Measurements from ENCODE around the gene OLFML2A.
"Not testable (repeated sequence)": the region's sequence is repeated elsewhere in the genome, so short reads cannot be mapped to it uniquely, and the experiment has no call there.

The OLFML2A gene

DNA sequence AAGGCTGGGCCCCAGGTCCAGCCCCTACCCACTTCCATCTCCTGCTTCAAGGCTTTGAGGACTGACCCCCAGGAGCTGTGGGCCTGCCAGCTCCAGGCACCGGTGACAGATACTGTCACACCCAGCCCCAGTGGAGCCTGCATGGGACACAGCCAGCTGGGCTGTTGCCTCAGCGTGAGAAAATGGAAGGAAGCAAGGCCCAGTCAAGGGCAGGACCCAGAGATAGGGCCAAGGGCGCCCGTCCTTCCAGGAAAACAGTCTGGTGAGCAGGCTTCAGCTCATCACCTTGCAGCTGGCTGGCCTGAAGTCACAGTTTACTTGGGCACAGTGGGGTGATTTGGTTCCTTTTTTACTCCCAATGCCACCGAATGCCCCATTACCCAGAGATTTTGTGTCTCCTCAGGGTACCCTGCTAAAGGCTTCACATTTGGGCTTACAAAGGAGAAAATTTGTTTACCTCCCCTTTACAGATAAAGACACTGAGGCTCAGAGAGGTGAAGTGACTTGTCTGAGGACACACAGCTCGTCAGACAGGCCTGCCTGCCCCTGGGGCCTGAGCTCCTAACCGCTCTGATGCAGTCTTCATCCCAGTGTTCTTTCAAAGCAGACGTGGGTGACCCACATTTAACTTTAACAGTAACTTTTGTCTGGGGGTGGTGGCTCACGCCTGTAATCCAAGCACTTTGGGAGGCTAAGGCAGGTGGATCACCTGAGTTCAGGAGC is 54.9 kb downstream of the OLFML2A start:
- DNase-seq: no peak

DNA sequence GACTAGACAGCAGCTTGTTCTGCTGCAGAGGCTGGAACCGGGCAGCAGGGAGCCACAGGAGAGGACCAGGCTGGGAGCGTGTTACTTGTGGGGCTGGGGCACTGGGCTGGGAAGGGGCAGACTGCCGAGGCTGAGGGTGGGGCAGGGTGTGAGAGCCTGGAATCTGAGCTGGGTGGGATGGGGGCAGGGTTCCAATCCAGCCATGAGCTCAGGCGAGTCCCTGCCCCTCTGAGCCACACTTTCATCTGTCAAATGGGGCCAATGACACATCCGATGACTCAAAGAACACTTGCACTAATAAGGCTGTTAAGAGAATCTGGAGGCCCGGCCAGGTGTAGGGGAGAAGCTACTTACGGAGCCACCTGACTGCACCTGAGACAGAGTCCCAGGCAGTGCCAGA is 57.7 kb downstream of the OLFML2A start:
- DNase-seq: no peak

DNA sequence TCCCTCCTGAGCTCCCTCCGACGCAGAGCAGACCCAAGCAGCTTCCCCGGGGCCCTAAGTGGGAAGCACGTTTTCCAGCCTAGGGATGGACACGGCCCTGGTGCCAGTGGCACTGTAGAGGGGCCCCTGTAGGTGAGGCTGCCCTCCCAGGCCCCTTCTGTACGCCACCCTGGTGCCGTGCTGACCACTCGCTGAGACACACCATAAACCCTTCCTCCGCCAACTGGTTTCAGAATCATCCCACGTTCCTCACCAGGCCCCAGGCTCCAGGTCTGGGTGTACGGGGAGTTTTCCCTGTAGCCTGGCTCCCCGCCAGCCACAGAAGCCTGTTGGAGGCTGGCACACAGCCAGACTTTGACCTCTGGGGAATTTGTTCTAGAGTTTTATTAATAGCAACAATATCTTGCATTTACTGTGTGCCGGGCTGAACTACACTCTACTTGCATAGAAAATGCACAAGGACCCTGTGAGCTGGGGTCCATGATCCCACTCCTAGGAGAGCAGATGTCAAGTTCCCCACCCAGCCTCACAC is 58.2 kb downstream of the OLFML2A start:
- DNase-seq: no peak

DNA sequence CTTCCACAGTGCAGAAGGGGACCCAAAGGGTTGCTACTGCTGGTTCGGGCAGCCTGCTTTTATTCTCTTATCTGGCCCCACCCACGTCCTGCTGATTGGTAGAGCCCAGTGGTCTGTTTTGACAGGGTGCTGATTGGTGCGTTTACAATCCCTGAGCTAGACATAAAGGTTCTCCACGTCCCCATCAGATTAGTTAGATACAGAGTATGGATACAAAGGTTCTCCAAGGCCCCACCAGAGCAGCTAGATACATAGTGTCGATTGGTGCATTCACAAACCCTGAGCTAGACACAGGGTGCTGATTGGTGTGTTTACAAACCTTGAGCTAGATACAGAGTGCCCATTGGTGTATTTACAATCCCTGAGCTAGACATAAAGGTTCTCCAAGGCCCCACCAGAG is 61.2 kb downstream of the OLFML2A start:
- not testable (repeated sequence) for DNase-seq

DNA sequence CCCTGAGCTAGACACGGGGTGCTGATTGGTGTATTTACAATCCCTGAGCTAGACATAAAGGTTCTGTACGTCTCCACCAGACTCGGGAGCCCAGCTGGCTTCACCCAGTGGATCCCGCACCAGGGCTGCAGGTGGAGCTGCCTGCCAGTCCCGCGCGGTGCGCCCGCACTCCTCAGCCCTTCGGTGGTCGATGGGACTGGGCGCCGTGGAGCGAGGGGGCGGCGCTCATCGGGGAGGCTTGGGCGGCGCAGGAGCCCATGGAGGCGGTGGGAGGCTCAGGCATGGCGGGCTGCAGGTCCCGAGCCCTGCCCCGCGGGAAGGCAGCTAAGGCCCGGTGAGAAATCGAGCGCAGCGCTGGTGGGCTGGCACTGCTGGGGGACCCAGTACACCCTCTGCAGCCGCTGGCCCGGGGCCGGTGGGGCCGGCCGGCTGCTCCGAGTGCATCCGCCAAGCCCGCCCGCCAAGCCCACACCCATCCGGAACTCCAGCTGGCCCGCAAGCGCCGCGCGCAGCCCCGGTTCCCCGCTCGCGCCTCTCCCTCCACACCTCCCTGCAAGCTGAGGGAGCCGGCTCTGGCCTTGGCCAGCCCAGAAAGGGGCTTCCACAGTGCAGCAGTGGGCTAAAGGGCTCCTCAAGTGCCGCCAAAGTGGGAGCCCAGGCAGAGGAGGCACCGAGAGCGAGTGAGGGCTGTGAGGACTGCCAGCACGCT is 61.8 kb downstream of the OLFML2A start:
- not testable (repeated sequence) for DNase-seq

DNA sequence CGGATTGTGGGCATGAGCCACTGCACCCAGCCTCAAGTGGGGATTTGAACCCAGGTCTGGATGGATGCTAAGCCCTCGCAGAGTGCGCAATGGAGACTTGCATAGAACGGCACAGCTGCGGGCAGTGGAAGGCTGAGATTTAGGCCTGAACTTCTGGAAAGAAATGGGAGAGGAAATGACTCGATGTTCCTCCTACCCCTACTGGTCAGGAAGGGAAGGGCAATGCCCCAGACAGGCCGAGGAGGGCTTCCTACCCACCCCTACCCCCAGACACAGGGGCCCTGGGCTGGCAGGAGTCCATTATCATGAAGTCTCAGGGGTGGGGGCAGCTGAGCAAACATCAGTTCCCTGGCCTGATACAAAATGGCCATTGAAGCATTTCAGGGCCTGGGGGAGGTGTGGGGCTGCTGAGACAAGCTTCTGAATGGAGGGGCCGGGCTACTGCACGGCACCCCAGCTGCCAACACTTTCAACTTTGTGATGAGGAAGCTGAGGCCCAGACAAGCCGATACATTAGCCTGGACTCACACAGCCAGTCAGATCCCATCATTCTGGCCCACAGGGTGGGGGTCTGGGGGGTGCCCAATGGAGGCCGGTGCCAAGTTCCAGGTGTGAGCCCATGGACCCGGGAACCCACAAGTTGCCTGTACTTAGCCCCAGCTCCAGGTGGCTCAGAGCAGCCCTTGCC is 62.8 kb downstream of the OLFML2A start:
- DNase-seq: no peak

DNA sequence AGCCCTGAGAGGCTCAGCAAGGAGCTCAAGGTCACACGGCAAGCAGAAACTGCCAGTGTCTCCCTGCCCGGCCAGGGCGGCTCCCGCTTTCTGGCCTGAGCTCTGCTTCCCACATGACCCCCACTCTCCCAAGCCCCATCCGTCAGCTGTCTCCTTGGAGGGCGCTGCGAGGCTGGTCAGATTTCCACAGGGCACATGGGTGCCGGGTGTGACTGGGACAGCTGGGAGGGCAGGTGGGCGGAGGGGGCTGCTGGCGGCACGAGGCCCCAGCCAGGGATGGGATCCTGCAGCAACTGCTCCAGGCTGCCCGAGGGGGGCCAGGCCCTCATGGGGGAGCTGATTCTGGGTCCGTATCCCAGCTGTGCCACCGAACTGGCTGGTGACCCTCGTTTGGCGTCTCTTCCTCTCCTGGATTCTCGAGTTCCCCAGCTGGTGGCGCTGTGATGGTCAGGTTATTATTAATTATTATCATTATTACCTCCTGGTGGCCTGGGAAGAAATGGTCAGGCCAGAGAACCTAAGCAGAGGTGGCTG is 63.4 kb downstream of the OLFML2A start:
- DNase-seq: no peak

DNA sequence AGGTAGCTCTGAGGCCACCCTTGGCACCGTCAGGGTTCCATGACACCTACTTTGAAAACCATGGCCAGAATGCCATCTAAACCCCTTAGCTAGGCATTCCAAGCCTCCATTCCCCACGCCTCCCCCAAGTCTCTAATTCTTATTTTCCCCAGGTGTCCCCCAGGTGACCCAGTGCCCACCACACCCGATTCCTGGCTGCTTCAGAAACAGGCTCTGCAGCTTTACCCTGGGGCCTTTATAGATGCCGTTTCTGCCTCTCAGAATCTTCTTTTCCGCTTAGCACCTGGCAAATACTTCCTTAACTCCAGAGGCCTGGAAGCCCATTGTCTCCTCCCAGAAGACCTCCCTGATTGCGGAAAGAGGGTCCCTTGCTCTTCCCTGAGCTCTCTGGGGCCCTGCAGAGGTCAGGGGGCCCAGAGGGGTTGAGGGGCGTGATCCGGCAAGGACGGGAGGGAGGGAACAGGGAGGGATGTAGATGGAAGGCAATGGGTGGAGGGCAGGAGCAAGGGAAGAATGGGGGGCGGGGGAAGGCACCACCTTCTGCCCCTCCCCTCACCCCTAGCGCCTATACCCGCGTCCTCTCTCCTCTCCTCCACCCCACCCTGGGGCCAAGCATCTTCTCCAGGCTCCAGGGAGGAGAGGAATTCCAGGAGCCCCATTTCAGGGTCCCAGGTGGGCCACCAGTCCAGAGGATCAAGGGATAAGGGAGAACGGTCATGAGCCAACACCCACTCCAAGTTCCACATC is 64.3 kb downstream of the OLFML2A start:
- no peak for DNase-seq

DNA sequence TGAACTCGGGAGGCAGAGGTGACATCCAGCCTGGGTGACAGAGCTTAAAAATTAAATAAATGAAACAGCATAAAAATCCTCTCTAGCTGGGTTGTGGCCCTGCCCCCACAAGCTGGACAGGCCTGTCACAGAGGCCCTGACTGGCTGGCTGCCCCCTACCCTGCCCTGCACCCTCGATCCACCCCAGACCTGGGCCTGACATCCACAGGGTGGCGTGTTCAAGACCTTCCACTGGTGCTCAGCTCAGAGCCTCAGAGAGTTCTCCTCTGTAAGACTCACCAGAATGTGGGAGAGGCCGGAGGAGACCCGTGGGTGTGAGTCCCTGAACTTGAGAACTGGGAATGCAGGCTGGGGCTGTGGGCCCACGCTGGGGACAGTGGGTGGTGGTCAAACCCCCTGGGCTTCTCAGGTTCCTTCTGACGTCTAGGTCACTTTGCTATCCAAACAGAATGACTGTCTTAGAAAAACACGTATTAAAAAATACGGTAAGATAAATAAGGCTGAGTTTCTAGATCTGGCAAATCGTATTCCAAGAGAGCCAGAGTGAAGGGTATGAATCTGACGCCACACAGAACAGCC is 66.6 kb downstream of the OLFML2A start:
- DNase-seq: no peak

DNA sequence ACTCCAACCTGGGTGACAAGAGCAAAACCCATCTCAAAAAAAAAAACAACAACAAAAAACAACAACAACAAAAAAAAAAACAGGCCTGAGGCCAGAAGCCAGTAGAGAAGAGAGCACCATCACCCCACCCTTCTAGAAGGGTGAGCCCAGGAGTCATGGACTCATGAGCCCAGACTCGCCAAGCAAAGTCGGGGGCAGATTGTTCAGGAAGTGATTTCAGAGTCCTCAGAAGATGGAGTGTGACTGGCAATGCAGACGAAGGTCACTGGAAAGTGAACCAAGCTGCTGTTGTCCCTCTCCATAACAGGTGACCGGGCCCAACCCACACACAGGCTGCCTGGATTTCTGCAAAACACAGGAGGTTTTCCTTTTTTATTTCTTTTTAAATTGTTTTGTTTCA is 67.4 kb downstream of the OLFML2A start:
- no peak for DNase-seq

DNA sequence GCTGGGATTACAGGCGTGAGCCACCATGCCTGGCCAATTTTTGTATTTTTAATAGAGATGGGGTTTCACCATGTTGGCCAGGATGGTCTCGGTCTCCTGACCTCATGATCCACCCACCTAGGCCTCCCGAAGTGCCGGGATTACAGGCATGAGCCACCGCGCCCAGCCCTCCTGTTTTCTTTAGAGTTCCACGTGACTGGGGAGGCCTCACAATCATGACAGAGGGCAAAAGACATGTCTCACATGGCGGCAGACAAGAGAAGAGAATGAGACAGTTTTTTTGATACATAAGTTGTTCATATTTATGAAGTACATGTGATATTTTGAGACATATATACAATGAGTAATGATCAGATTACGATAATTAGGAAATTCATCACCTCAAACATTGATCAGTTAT is 69.5 kb downstream of the OLFML2A start:
- not testable (repeated sequence) for DNase-seq

DNA sequence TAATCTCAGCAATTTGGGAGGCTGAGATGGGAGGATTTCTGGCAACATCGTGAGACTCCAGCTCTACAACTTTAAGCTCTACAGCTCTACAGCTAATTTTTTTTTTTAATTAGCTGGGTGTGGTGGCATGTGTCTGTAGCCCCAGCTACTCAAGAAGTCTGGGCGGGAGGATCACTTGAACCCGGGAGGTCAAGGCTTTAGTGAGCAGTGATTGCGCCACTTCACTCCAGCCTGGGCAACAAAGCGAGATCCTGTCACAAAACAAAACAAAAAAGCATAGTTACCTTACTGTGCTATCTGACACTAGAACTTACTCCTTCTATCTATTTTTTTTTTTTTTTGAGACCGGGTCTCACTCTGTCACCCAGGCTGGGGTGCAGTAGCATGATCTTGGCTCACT is 70.0 kb downstream of the OLFML2A start:
- no peak for DNase-seq

DNA sequence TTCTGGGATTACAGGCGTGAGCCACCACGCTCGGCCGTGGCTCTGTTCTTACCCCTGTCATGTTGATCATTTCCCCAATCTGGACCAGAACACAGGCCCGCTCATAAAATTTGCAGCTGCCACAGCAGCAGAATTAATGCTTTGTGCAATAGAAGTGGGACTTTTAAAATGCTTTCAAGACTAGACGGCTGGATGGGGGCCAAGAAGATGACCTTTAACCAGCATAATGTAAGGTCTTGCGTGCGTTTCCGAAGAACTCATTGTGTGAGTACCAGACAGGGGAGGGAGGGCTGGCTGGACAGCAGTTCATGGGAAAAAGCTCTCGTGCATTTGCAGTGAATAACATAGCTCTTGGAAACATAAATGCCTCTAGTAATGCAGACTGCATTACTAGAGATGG is 72.9 kb downstream of the OLFML2A start:
- no peak for DNase-seq

DNA sequence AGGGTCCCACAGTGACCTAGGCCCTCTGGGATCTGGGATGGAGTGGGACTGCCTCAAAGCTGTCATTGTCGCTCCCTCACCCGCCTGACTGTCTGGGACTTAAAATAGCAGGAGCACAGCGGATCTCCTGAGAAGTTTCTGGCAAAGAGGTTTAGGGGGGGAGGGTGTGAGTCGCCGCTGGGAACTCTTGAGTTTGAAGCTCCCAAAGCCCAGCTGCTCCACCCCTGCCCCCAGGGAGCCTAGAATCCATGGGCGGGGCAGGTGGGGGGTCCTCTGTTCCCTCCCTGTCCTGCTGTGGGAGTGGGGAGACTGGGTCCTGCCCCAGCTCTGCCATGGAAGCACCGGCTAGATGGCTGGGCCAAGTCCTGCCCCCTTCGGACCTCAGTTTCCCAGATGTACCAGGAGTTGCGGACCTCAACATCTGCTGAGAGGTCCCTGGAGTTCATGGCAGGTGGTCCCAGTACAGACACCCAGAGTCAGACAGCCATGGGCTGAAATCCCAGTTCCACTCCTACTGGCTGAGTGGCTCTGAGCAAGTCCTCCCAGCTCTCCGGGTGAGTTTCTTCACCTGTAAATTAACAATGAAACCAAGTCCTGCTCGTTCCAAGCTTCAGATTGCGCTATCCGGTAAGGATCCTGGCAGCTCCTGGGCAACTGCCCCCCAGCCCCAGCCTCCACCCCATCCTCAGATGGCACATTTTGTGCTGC is 75.3 kb downstream of the OLFML2A start:
- DNase-seq: no peak

DNA sequence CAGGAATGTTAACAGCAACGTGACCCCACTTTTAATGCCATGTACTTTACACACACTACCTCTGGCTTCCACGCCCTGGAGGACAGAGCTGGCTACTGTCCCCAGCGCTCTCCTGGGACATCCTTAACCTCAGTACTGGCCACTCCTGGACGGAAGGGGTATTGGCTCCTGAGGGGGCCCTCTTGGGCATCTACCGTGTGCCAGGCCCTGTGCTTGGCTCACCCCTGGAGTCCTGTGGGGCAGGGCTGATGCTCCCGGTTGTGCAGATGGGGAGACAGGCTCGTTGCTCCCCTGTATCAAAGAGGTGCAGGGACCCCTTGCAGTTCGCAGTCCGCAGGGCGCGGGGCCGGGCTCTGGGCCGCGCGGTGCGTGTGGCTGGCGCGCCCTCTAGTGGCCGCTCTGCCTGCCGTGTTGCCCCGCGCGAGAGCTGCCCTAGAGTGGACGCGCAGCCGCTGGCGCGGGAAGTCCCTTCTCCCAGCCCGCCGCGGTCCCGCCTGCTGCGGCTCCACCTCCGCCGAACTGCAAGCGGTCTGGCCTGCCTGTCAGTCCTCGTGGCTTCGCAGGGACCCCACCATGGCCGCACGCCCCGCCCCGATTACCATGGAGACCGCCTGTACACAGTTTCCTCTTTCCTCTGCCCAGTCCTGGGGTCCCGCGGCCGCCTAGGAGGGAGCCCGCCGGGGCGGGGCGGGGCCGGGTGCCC is 76.0 kb downstream of the OLFML2A start, which contains the start of gene WDR38:
WDR38 (plus strand) TSS at position 632 of the 703 bp plus-strand sequence. CDS start 72 bp downstream, outside the sequence.
- peak; percentile 64 to 74 for DNase-seq

DNA sequence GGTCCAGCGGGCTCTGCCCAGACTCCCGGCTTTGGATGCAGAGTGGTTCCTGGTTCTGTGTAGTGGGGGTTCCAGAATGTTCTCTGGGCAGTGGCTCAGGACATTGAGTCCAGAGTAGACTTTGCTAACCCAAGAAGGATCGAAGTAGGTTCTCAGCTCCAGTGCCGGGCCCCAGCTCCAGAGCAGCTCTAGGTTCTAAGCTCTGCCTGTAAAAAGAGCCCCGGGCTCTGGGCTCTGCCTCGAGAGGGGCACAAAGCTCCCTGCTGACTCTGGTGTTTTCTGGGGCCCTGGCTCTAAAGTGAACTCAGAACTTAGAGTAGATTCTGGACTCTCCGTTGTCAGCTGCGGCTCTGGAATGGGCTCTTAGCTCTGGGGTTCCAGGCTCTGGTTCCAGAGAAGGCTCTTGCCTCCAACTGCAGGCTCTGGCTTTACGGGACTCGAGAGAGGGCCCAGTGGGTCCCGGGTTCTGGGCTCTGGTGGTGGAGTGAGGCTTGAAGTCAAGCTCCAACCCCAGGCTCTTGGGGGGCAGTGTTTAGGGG is 76.7 kb downstream of the OLFML2A start:
- no peak for DNase-seq

DNA sequence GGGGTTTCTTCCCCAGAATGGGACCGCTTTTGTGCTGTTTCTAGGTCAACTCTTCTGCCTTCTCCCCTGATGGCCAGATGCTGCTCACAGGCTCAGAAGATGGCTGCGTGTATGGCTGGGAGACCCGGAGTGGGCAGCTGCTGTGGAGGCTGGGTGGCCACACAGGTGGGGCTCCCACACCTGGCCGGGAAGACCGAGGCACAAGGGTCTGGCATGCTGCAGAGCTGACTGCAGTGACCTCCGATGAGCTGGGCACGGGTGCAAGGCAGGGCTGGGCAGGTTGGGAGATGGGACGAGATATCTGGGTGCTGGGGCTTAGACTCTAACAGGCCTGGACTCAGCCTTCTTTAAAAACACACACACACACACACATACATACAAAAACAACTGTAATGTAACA is 77.2 kb downstream of the OLFML2A start:
- DNase-seq: no peak

DNA sequence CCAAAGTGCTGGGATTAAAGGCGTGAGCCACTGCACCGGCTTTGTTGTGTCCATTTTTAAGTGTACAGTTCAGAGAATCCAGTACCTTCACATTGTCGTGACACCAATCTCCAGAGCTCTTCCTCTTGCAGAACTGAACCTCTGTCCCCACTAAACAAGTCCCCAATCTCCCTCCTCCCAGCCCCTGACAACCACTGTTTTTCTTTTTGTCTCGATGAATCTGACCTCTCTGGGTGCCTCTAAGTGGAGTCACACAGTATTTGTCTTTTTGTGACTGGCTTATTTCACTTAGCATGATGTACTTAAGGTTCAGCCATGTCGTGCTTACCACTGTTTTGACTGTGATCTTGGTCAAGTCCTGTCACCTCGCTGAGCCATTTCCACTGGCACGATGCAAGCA is 77.9 kb downstream of the OLFML2A start:
- DNase-seq: no peak

DNA sequence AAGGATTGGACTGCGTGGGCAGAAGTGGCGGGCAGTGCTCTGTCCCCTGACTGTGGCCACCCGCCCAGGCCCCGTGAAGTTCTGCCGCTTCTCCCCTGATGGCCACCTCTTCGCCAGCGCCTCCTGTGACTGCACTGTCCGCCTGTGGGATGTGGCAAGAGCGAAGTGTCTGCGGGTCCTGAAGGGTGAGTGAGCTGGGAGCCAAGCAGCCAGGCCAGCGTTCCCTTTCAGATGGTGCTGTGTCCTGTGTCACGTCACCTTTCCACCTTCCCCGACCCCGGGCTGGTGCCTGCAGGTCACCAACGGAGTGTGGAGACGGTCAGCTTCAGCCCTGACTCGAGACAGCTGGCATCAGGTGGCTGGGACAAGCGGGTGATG is 78.6 kb downstream of the OLFML2A start:
- no peak for DNase-seq

DNA sequence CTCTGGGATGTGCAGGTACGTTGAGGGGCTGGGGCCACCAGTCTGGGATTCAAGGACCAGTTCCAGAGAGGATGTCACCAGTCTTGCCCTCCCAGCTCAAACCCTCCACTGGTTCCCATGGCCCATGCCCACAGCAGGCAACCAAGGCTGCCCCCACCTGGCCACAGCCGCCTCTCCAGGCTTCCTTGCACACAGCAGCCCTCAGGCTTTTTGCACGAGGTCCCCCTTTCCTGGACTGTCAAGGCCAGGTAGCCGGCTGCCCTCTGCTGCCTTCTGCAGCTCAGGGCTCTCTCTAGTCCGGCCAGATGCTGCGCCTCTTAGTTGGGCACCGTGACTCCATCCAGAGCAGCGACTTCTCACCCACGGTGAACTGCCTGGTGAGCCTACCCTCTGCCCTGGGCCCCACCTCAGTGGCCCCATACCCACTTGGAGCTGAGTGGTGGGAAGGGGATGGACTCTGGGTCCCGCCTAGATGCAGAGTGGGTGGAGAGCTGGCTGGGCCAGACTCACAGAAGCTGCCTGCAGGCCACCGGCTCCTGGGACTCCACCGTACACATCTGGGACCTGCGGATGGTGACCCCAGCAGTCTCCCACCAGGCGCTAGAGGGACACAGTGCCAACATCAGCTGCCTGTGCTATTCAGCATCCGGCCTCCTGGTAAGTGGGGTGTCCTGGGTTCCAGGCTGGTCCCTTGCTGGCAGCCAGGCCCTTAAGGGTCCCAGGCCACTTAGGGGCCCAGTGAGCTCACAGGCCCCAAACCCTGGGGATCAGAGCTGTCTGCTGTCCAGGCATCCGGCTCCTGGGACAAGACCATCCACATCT is 79.2 kb downstream of the OLFML2A start:
- no peak for DNase-seq
